ENCODE measurements around the gene HACL1. TPM values are rescaled to one million over a fixed set of nuclear protein-coding genes. Genes with fewer than 3 reads are reported as not detected.

HACL1 gene
- total RNA-seq, 1 donor from 2014 or later = 15.2 TPM

DNA sequence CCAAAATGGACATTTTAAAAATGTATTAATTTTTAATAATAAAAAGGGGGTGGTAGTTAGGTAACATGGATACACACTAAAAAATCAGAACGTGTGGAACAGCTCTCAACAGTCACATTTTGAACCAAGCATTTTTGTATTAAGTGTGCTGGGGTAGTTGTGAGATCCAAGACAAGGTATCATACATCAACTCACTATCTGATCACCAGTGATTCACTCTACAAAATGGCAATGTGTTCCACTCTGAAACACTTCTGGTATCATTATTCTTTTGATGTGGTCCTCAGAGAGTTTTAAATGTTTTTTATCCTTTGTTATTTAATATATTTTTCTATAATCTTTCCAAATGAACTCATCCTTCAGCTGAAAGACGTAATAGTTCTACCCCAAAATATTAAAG, 5.4 kb downstream of the HACL1 start:
- Histone ChIP-seq H3K4me1 (peaks cover 10% of the 10 kb centered on the region), H3K36me3 (peaks cover 59% of the 10 kb centered on the region), H3K27ac (no peak overlapping the region), H3K4me3 (no peak overlapping the region), H3K9me3 (no peaks in the 10 kb centered on the region), H3K27me3 (no peaks in the 10 kb centered on the region)
- ATAC-seq (no peak), DNase-seq (no peak)
- TF ChIP-seq, protein P1, sequence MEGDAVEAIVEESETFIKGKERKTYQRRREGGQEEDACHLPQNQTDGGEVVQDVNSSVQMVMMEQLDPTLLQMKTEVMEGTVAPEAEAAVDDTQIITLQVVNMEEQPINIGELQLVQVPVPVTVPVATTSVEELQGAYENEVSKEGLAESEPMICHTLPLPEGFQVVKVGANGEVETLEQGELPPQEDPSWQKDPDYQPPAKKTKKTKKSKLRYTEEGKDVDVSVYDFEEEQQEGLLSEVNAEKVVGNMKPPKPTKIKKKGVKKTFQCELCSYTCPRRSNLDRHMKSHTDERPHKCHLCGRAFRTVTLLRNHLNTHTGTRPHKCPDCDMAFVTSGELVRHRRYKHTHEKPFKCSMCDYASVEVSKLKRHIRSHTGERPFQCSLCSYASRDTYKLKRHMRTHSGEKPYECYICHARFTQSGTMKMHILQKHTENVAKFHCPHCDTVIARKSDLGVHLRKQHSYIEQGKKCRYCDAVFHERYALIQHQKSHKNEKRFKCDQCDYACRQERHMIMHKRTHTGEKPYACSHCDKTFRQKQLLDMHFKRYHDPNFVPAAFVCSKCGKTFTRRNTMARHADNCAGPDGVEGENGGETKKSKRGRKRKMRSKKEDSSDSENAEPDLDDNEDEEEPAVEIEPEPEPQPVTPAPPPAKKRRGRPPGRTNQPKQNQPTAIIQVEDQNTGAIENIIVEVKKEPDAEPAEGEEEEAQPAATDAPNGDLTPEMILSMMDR (IDR thresholded peaks at IDR 0.05) = no peak
- intact Hi-C loops (cut with DNase I) = no loop called here

DNA sequence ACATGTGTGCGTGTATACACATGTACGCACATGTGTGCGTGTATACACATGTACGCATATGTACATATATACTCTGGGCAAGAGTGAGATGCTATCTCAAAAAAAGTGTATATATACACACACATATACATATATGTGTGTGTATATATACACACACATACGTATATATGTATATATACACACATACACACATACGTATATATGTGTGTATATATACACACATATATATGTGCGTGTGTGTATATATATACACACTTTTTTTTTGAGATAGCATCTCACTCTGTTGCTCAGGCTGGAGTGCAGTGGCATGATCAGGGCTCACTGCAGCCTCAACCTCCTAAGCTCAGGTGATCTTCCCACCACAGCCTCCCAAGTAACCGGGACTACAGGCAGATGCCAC, 8.4 kb downstream of the HACL1 start:
- ATAC-seq = no peak
- H3K9me3 ChIP-seq = no peaks in the 10 kb centered on the region
- no peak for DNase-seq
- no peaks in the 10 kb centered on the region for H3K27me3 ChIP-seq
- intact Hi-C loops (cut with DNase I) = no loop called here
- TF ChIP-seq, protein P1 (IDR thresholded peaks at IDR 0.05) = no peak
- peaks cover 71% of the 10 kb centered on the region for H3K36me3 ChIP-seq
- no peak overlapping the region for H3K27ac ChIP-seq
- no peaks in the 10 kb centered on the region for H3K4me1 ChIP-seq
- H3K4me3 ChIP-seq = no peak overlapping the region

DNA sequence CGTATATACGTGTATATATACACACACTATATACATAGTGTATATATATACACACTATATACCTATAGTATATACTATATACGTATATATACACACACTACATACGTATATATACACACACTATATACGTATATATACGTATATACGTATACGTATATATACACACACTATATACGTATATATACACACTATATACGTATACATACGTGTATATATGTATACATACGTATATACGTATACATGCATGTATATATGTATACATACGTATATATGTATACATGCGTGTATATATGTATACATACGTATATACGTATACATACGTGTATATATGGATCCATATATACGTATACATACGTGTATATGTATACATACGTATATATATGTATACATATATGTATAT, 9.4 kb downstream of the HACL1 start:
- no peaks in the 10 kb centered on the region for H3K27me3 ChIP-seq
- DNase-seq (no peak), ATAC-seq (no peak)
- H3K4me3 ChIP-seq = no peak overlapping the region
- H3K36me3 ChIP-seq = peaks cover 67% of the 10 kb centered on the region
- no peak overlapping the region for H3K27ac ChIP-seq
- H3K4me1 ChIP-seq = no peaks in the 10 kb centered on the region
- TF ChIP-seq, protein P1 (IDR thresholded peaks at IDR 0.05) = no peak
- intact Hi-C loops (cut with DNase I) = no loop called here
- H3K9me3 ChIP-seq = no peaks in the 10 kb centered on the region

DNA sequence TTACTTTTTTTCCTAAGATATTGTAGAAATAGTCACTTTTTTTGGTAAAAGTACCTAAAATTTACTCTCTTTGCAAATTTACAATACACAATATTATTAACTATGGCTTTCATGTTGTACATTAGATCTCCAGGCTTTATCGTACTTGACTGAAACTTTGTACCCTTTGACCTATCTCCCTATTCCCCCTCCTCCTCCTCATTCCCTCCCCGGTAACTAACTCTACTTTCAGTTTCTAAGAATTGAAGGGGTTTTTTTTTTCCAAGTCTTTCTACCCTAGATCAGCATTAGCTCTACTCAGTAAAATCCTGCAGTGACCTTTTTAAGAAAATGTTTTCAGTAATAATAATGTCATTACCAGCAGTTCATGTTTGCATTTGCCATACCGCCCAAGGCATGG, 10.1 kb downstream of the HACL1 start:
- Histone ChIP-seq H3K36me3 (peaks cover 64% of the 10 kb centered on the region), H3K27ac (no peak overlapping the region), H3K27me3 (no peaks in the 10 kb centered on the region), H3K9me3 (no peaks in the 10 kb centered on the region), H3K4me3 (no peak overlapping the region), H3K4me1 (no peaks in the 10 kb centered on the region)
- intact Hi-C loops (cut with DNase I) = no loop called here
- no peak for DNase-seq
- ATAC-seq = no peak
- TF ChIP-seq, protein P1 (IDR thresholded peaks at IDR 0.05) = no peak

DNA sequence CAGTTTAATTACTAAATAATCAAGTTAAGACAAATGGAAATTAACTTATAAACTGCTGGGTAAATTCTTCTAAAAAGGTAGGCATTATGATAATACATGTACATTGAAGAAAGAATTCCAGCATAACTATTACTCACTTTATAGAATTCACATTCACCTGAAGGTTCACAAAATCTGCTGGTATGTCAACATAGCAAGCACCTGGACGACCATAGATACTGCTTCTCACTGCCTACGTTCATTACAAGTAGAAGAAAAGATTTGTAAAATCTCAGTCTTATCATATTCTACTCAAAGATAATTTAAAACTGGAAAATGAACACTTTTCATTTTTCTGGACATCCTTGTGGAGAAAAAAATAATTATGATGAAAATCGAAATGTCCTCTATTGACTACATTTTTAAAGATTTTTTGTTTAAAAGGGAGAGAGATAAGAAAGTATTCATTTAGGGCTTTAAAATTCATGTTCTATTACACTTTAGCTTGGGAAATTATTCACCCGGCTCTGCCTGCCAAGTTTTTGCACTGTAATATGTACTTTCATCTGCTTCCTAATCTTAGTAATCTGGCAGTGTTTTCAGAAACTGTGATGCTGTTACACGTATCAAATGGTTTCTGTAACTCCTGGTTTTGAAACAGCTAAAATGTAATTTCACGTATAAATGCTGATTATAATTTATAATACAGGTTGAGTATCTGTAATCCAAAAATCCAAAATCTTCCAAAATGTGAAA, 16.1 kb downstream of the HACL1 start:
- Histone ChIP-seq H3K9me3 (no peaks in the 10 kb centered on the region), H3K4me3 (no peak overlapping the region), H3K27me3 (no peaks in the 10 kb centered on the region), H3K27ac (no peak overlapping the region), H3K36me3 (peaks cover 82% of the 10 kb centered on the region), H3K4me1 (peaks cover 7% of the 10 kb centered on the region)
- no peak for DNase-seq
- TF ChIP-seq, protein P1 (IDR thresholded peaks at IDR 0.05) = no peak
- ATAC-seq = no peak
- intact Hi-C loops (cut with DNase I) = no loop called here
